GM21367 (cell line): ENCODE measurements around the gene MFSD2B.
A peak's percentile ranks its signal among the peaks of the same experiment; 100 is the strongest.
"Not testable (repeated sequence)": the region's sequence is repeated elsewhere in the genome, so short reads cannot be mapped to it uniquely, and the experiment has no call there.

ENCODE experiments used
- ATAC-seq: cut with Tn5 transposase; IDR thresholded peaks from one replicate; pipeline ENCODE4 v1.9.1; 2021; ENCODE audit not compliant: unreplicated experiment

Gene MFSD2B

DNA sequence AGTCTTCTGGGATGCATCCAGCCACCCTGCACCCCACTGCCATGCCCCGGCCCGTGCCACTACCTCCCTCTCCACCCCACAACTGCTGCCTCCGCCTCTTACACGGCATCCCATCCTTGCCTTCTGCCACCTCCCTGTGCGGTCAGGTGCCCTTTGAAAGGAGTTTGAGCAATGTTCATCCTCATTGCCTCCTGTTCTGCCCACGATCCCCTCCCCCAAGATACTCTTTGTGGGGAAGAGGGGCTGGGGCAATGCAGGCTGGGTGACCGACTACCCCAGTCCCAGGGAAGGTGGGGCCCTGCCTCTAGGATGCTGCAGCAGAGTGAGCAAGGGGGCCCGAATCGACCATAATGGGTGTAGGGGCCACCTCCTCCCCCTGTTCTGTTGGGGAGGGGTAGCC, 8.4 kb downstream of the MFSD2B start:
- ATAC-seq, result no peak

DNA sequence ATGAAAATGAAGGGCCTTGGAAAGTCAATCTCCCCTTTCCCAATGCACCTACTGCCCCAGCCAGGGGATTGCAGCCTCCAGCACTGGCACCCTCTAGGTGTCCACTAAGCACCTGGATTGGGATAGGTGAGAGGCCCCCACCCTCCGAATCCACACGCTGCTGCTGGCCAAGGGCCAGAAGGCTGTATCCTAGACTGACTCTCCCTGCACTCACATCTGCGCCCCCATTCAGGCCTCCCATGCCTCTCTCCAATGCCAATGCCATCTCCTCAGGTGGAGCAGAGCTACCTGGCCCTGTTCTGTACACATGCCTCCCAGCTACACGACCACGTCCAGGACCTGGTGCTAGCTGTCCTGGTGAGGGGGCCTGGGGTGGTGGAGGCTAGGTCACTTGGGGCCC, 9.8 kb downstream of the MFSD2B start:
- no peak for ATAC-seq

DNA sequence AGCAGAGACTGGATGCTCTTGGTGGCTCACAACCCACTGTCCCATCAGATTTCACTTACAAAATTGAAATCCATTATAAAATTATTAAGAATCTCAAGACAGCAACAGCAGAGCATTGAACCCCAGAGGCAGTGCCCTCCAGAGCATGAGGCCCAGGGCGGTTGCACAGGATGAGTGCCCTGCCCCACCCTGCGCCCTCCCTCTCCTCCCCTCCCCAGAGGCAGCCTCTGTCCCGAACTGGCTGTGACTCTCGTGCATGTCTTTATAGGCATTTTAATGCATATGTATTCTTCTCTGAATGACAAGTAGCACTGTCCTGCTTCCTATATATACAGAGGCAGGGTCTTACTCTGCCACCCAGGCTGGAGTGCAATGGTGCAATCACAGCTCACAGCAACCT, 10.4 kb downstream of the MFSD2B start:
- ATAC-seq, result no peak

DNA sequence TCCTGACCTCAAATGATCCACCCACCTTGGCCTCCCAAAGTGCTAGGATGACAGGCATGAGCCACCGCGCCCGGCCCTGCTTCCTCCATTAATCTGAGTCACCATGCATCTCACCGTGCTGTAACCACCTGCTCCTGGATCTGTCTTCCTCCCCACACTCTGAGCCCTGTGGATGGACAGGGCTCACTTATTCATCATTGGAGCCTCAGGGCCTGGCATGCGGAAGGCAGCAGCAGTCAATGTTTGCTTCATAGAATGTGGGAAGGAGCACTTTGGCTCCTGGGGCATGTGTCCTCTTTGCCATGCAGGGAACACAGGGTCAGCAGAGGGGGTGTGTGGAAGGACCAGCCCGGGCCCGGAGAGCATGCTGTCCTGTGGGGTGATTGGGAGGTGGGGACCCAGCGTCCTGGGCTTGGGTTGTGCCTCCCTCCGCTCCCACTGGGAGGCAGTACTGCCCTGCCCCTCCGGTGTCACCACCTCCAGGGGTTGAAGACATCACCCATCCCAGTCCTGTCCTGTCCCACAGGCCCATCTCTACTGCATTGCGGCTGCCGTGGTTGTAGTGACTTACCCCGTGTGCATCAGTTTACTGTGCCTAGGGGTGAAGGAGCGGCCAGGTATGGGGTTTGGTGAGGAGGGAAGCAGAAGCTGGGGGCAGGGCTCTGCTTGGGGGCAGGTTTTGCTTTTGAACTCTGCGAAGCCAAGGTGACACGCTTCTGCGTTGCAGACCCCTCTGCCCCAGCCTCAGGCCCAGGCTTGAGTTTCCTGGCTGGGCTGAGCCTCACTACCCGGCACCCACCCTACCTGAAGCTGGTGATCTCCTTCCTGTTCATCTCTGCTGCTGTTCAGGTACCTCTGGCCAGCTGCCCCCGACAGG, 11.5 kb downstream of the MFSD2B start:
- no peak for ATAC-seq

DNA sequence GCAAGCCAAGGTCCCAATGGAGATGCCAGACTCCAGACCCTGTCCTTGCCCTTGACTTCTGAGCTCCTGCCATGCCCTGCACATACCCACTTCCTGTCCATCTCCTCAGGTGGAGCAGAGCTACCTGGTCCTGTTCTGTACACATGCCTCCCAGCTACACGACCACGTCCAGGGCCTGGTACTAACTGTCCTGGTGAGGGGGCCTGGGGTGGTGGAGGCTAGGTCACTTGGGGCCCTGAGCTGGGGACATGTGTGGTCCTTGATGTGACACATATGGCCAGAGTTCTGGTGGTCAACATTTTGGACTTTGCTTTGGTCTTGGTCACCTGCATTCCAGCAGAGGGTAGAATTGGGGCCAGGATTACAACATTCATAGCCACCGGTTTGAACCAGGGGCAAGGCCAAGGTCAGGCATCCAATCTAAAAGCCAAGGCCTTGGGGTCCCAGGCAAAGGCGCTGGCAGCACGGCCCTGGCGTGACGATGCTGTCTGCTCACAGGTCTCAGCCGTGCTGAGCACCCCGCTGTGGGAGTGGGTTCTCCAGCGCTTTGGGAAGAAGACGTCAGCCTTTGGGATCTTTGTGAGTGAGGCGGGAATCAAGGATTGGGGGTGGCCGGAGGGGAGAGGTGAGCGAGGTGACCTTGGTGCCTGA, 12.6 kb downstream of the MFSD2B start:
- no peak for ATAC-seq

DNA sequence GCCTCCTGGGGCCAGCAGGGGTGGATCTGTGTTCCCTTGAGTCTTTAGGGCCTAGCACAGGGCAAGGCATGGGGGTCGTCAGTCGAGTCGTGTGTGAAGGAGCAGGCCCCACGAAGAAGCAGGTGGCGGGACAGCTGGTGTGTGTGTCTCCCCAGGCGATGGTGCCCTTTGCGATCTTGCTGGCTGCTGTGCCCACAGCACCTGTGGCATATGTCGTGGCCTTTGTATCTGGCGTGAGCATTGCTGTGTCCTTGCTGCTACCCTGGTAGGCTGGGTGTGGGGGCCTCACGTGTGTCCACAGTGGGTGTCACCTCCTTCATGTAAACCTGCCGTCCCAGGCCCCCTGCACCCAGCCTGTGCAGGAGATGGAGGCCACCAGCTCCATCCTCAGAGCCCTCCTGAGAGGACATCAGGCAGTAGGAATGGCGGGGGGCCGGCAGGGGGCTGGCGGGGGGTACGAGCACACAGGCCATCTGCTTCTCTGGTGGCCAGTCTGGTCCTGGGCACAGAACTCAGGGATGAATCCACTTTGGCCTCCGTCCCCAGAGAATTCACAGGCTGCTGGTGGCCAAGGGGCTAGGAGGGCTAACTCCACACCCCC, 13.2 kb downstream of the MFSD2B start:
- no peak for ATAC-seq

DNA sequence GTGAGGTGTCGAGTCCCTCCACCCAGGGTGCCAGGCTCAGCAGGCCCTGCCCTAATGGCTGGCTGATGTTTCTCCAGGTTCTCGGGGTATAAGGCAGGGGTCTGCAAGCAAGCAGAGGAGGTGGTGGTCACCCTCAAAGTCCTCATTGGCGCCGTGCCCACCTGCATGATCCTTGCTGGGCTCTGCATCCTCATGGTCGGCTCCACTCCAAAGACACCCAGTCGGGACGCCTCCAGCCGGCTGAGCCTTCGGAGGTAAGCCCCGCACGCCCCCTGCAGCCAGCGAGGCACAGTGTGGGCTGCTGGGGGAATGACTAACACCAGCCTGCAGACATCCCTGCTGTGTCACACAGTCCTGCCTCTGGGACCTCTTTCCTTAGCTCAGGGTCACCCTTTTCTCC, 14.1 kb downstream of the MFSD2B start:
- ATAC-seq, result no peak

DNA sequence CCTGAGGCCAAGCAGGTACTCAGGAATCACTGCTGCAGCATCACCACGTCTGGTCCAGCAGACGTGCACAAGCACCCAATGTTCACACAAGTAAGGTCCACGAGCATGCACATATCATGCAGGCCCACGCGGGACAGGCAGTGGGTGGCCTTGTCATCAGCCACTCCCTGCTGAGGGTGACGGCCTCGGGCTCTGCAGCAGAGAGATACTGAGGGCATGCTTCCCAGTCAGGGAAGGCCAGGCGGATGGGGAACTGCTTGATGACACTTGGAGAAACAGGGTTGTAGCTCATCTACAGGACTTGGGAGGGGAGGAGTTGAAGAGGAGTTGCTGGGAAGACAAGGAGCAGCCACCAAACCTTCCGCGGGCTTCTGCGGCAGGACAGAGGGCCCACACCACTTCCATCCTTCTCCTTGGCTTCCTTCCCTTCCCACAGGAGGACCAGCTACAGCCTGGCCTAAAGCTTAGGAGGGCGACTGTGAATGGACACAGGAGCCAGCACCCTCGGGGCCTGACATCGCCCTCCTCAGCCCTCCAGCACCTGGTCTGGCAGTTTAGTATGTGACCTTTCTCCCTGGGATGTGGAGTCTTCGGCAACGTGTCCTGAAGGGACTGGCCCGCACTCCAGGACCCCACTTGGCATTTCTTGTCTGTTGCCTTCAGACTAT, 15.2 kb downstream of the MFSD2B start:
- ATAC-seq, result no peak

DNA sequence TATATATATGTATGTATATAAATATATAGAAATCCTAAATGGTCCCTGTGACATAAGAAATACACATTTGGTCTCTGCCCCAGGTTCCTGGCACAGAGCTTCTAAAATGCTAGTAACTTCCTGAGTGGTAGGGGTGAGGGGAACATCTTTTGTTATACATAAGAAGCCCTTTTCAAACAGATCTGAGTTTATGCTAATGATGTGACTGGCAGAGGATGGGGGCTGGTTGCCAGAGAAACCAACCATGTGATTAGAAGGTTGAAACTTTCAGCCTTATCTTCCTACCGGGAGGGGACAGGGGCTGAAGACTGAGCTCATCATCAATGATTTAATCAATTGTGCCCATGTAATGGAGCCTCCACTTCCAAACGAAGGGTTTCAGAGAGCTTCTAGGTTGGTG, 16.3 kb downstream of the MFSD2B start:
- ATAC-seq, result no peak

DNA sequence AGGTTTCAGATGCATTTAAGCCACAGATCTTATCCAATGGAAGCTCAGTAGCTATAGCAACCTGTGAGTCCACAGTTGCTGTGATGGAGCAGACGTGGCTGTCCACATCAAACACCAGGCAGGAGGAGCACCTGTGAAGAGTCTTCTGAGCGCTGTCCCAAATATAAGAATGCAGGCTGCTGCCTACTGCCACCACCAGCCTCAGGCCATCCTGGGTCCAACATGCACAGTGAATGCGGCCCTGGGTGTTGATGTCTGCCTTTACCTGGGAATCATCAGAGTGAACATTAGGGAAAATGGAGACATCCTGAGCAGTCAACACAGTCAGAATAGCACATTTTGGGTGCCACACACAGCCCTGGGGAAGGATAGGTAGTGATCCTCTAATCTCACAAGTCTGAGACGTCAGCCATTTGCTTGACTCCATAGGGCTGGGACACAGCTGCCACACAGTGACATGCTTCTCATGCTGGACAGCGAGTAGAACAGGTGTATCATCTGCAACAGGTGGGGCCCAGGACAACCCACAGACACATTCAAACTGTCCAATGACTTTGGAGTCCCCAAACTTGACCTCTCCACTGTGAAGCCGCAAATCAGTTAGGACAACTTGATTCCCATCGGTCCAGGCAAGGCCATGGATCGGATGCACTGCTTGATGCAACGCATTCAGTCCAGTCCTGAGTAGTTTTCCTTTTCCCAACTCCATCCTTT, 29.1 kb downstream of the MFSD2B start:
- no peak for ATAC-seq

DNA sequence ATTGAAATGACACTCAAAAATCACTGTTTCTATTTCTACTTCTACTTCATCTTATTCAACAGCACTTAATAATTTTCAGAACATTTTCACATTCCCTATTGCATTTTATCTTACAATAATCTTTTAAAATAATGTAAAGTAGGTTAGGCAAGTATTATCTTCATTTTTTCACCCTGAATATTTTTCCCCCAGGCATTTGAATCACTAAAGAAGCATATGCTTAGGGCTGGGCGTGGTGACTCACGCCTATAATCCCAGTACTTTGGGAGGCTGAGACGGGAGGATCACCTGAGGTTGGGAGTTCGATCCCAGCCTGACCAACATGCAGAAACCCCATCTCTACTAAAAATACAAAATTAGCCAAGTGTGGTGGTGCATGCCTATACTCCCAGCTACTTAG, 30.6 kb downstream of the MFSD2B start:
- ATAC-seq, result no peak

DNA sequence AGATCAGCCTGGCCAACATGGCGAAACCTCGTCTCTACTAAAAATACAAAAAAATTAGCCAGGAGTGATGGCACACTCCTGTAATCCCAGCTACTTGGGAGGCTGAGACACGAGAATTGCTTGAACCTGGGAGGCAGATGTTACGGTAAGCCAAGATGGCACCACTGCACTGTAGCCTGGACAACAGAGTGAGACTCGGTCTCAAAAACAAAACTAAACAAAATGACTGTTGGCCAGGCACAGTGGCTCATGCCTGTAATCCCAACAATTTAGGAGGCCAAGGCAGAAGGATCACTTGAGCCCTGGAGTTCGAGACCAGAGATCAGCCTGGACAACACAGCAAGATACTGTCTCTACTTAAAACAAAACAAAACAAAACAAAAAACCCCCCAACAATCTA, 33.2 kb downstream of the MFSD2B start:
- not testable (repeated sequence) for ATAC-seq

DNA sequence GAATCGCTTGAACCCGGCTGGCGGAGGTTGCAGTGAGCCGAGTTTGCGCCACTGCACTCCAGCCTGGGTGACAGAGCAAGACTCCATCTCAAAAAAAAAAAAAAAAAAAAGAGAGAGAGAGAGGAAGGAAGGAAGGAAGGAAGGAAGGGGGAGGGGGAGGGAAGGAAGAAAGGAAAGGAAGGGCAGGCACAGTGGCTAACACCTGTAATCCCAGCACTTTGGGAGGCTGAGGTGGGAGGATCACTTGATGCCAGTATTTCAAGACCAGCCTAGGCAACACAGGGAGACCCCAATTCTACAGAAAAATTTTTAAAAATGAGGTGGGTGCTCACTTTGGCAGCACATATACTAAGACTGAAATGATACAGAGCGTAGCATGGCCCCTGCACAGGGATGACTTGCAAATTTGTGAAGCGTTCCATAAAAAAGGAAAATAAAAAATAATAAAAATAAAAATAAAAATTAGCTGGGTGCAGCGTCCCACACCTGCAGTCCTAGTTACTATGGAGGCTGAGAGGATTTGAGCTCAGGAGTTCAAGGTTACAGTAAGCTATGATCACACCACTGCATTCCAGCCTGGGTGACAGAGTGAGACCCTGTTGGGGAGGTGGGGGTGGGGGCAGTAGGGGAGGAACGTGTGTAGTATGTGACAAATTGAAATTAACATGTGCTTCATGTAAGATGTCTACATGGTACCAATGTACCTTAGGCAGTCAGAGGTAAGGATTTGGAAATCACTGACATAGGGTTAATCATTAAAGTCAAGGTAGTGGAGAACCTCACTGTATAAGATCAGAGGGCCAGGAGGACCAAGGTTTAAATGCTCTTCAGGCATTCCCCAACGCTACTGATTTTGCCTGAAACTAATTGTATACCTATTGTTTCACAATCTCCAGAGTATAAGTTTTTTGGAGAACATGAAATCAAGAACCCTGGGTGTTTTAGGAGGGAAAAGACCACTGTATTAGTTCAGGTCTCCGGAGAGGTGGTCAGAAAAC, 35.9 kb downstream of the MFSD2B start:
- ATAC-seq, result no peak

DNA sequence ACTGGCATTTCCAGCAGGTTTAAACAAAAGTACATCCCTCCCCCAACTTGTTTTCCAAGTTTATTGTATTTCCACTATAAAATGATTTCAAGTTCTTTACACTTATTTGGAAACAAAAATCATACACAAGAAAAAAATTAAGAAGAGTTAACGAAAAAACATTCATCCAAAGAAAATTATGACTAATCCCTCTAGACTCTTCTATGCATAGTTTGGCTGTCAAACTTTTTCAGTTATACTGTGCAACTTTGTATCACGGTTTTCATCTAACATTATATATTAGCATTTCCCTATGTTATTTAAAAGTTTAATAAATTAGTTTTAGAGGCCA, 36.7 kb downstream of the MFSD2B start:
- ATAC-seq, result no peak

DNA sequence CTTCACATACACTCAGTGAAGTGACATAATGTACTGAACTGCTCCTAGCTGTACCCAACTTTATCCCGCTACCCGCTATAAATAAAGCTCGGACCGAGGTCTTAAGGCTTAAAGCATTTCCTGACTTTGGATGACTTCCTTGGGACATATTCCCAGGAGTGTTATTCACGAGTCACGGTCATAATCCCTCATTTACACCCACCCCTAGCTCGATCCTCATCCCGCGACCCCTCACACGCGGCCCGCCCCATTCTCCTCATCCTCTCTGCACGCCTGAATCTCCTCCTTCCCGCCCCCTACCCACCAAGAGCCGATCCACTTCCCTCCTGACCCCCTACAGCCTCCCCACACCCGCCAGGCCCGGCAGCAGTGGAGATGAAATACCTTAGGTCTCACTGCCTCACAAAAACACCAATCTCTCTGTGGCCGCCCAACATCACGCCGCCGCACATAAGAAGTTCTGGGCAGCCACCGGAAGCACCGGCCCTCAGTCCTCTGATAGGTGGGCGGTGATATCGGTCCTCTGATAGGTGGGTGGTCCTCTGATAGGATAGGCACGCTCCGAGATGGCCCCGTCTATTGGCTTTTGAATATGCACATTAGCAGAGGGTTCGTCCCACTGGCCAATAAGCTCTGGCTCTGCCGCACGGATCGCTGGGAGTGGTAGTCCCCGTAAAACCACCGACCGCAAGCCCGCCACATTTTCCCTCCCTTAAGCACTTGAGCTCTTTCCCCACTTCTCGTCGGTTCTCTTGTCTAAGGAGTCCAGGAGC, 37.2 kb downstream of the MFSD2B start, which contains the start of gene WDCP:
TSS of gene WDCP (minus strand) at position 462 of the 773 bp plus-strand sequence. CDS start 7,897 bp downstream, outside the sequence.
- peak; percentile 99 for ATAC-seq

DNA sequence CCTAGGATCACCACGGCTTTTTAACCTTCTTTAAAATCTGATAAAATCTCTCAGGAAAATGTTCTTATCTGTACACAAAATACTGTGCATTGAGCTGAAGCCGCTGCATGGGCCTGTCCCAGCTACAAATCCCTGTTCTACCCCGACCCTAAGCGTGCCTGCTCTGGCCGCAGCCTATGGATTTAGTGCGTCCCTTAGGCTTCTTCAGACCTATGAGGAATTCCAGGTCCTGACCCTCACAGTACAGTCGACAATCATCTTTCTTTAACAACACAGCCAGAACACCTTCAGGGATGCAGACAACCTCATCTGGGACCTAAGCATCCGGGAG, 37.8 kb downstream of the MFSD2B start:
- ATAC-seq, result no peak

DNA sequence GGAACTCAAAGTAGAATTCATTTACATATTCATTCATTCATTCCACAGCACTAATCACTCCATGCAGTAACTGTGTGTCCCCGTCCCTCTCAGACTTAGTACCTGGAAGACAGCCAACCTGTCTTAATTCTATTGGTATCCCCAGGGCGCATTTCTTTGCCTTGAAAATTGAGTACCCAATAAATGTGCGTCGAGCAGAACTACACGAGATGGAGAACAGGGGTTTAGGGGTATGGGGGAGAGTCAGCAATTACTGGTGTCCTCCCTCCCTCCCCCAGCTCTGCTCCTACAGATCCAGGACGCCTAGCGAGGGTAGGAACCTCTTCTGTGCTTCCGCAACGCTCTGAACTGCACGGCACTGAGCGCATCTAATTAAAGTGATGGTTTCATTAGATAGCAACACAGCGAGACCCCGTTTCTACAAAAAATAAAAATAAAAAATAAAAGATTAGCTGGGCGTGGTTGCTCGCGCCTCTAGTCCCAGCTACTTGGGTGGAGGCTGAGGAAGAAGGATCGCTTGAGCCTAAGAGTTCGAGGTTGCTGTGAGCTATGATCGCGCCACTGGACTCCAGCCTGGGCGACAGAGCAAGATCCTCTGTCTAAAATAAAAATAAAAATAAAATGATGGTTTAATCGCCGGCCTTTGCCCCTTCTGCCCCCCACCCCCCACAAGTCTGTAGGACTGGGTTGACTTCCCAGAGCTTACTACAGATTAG, 39.0 kb downstream of the MFSD2B start:
- no peak for ATAC-seq

DNA sequence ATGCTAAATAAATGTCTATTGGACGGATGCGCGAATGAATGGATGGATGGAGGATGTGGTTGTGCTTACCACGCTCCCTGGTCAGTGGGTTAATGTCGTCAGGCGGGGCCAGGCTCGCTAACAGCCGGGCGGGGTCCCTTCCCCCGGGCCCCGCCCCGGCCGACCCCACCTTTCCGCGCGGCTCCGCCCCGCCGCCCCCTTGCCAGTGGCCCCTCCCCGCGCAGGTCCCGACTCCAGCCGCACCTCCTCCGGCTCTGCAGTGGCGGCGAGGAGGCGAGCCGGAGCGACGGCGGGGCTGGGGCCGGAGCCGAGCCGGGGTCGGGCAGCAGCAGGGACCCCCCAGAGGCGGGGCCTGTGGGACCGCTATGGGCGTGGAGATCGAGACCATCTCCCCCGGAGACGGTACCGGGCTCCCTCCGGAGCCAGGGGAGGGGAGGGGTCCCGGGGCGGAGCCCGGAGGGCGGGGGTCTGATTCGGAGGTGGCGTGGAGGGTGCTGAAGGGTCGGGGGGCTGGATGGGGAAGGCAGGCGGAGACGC, 39.7 kb downstream of the MFSD2B start, which contains the start of gene FKBP1B:
TSS of gene FKBP1B (plus strand) at position 257 of the 537 bp plus-strand sequence. CDS start at position 366, 109 bp downstream.
- no peak for ATAC-seq
